Cardiac fibroblast (primary cell): ENCODE results near the gene DENND2C.

Experiments
- DNase-seq, 2 donors: peaks; one replicate each; pipeline versions ENCODE4 v3.0.0 to v3.0.0-alpha.2; 2010; ENCODE audit warnings: low read depth in 2 of 2
- H3K4me3 ChIP-seq, 2 donors: replicated peaks in 1 of 2; 1 replicate in 1 of 2; 2 replicates in 1 of 2; pipeline ENCODE4 v1.5.1; 2011; ENCODE audit warnings: low read depth in 2 of 2, low read length in 2 of 2, mild to moderate bottlenecking in 2 of 2, moderate library complexity in 1 of 2
- CTCF ChIP-seq: IDR thresholded peaks from one replicate; pipeline ENCODE4 v1.5.1; 2011; ENCODE audit warnings: low read depth, mild to moderate bottlenecking, low read length, inconsistent platforms

Gene DENND2C

GRCh38 chr1:114589122-114589521 is 80.7 kb downstream of the DENND2C start:
- no peak for DNase-seq
- no peak for TF ChIP-seq CTCF
- H3K4me3 ChIP-seq, result no peak overlapping the region

- no peak overlapping the region for H3K4me3 ChIP-seq
- no peak for DNase-seq
- TF ChIP-seq CTCF, result no peak
These were observed 81.6 kb downstream of the DENND2C start for GRCh38 chr1:114588196-114588689.

- TF ChIP-seq CTCF, result no peak
- no peak overlapping the region for H3K4me3 ChIP-seq
- DNase-seq, result no peak
These were observed 82.5 kb downstream of the DENND2C start for GRCh38 chr1:114587203-114587991.

- TF ChIP-seq CTCF, result no peak
- no peak for DNase-seq
- no peak overlapping the region for H3K4me3 ChIP-seq
These were observed 83.3 kb downstream of the DENND2C start for GRCh38 chr1:114586513-114587047.

- TF ChIP-seq CTCF, result no peak
- peak in 1 of 2 donors; percentile 14 for DNase-seq
- H3K4me3 ChIP-seq, result no peak overlapping the region
These were observed 84.6 kb downstream of the DENND2C start for GRCh38 chr1:114585231-114585630.

- TF ChIP-seq CTCF, result no peak
- peak; percentile 99 for DNase-seq
- peak within 1 kb of the TSS; percentile 69 to 73 for H3K4me3 ChIP-seq
These were observed 88.2 kb downstream of the DENND2C start, which contains the start of gene BCAS2 for GRCh38 chr1:114581335-114582287. TSS of gene BCAS2 (minus strand) at chr1:114581615. CDS start at chr1:114581591, 24 bp downstream.
